HEK293T (cell line): ENCODE data around the gene ZBTB47.

ENCODE experiments used
- CTCF ChIA-PET: fragments of 350-600 bp; formaldehyde crosslinking; extraction: SDS; loops from one replicate; lab custom pipeline; 2021; ENCODE audit warnings: antibody characterized with exemption, inconsistent platforms; lab: Yijun Ruan, JAX
- POLR2A ChIA-PET: fragments of 350-600 bp; formaldehyde crosslinking; extraction: SDS; loops from one replicate; lab custom pipeline; 2020; ENCODE audit warnings: antibody characterized with exemption, inconsistent platforms; lab: Yijun Ruan, JAX
- DNase-seq: peaks from one replicate; pipeline ENCODE4 v3.0.0; 2012; ENCODE audit warnings: mixed read lengths; ENCODE audit errors: extremely low spot score
- ARNT ChIP-seq: fragments of 450-650 bp; IDR thresholded peaks from 2 replicates; pipeline ENCODE4 v1.6.1; 2017; ENCODE audit warnings: mild to moderate bottlenecking
- BHLHE40 ChIP-seq: fragments of 450-650 bp; IDR thresholded peaks from 2 replicates; pipeline ENCODE4 v1.6.1; 2016; ENCODE audit warnings: mild to moderate bottlenecking, moderate library complexity, borderline replicate concordance
- CTBP1 ChIP-seq: fragments of 450-650 bp; IDR thresholded peaks from 2 replicates; pipeline ENCODE4 v1.6.1; 2016; ENCODE audit warnings: borderline replicate concordance
- ELF4 ChIP-seq: fragments of 450-650 bp; IDR thresholded peaks from 2 replicates; pipeline ENCODE4 v1.6.1; 2017; ENCODE audit warnings: antibody characterized with exemption
- FOXA1 ChIP-seq: fragments of 450-650 bp; IDR thresholded peaks from 2 replicates; pipeline ENCODE4 v1.6.1; 2016; ENCODE audit warnings: mild to moderate bottlenecking
- FOXK2 ChIP-seq: fragments of 450-650 bp; IDR thresholded peaks from 2 replicates; pipeline ENCODE4 v1.6.1; 2016; ENCODE audit warnings: mild to moderate bottlenecking
- FOXM1 ChIP-seq: fragments of 450-650 bp; IDR thresholded peaks from 2 replicates; pipeline ENCODE4 v1.6.1; 2017; ENCODE audit warnings: mild to moderate bottlenecking, borderline replicate concordance
- HDGF ChIP-seq: fragments of 450-650 bp; IDR thresholded peaks from 2 replicates; pipeline ENCODE4 v1.6.1; 2017; ENCODE audit warnings: antibody characterized with exemption, borderline replicate concordance
- L3MBTL2 ChIP-seq: fragments of 450-650 bp; conservative IDR thresholded peaks from 2 replicates; pipeline ENCODE4 v1.6.1; 2016; ENCODE audit warnings: mild to moderate bottlenecking
- LEF1 ChIP-seq: fragments of 450-650 bp; IDR thresholded peaks from 2 replicates; pipeline ENCODE4 v1.6.1; 2017; ENCODE audit warnings: mild to moderate bottlenecking, borderline replicate concordance
- NFRKB ChIP-seq: fragments of 450-650 bp; IDR thresholded peaks from 2 replicates; pipeline ENCODE4 v1.6.1; 2016; ENCODE audit warnings: mild to moderate bottlenecking, moderate library complexity
- PKNOX1 ChIP-seq: fragments of 450-650 bp; IDR thresholded peaks from 2 replicates; pipeline ENCODE4 v1.6.1; 2016
- SP1 ChIP-seq: fragments of 450-650 bp; IDR thresholded peaks from 2 replicates; pipeline ENCODE4 v1.6.1; 2017
- SUZ12 ChIP-seq: fragments of 450-650 bp; IDR thresholded peaks from 2 replicates; pipeline ENCODE4 v1.6.1; 2016; ENCODE audit warnings: mild to moderate bottlenecking
- TARDBP ChIP-seq: fragments of 450-650 bp; IDR thresholded peaks from 2 replicates; pipeline ENCODE4 v1.6.1; 2016
- ZNF384 ChIP-seq: fragments of 450-650 bp; IDR thresholded peaks from 2 replicates; pipeline ENCODE4 v1.6.1; 2016

Gene ZBTB47

GRCh38 chr3:42653560-42654330 is at the start of gene ZBTB47:
ZBTB47 (plus strand) TSS chr3:42653697; CDS start chr3:42658356, 4,659 bp downstream.
- TF ChIP-seq SP1 (no peak), ELF4 (no peak), ARNT (no peak), L3MBTL2 (no peak), TARDBP (no peak), SUZ12 (no peak)
- ChIA-PET CTCF (no interaction called here), POLR2A (interaction anchor here (0.7 to 3.5 kb wide), 4 partner anchors 10 to 71 kb away, joined by 3 to 13 read pairs (median 4); partner anchors contain the start of gene NKTR)
- DNase-seq, result peak; percentile 43

GRCh38 chr3:42605546-42606173 is 47.8 kb upstream of the ZBTB47 start:
- POLR2A ChIA-PET, result interaction anchor here (1.0 to 1.3 kb wide), 2 partner anchors 15 to 25 kb away, joined by 3 to 4 read pairs; partner anchors contain the start of gene SS18L2
- CTCF ChIA-PET, result no interaction called here
- DNase-seq, result no peak
- no peak for TF ChIP-seq BHLHE40
- TF ChIP-seq ZNF384, result no peak
- no peak for TF ChIP-seq ELF4
- TF ChIP-seq FOXA1, result no peak
- no peak for TF ChIP-seq PKNOX1
- TF ChIP-seq NFRKB, result no peak
- no peak for TF ChIP-seq LEF1
- no peak for TF ChIP-seq SUZ12
- TF ChIP-seq FOXM1, result no peak
- TF ChIP-seq L3MBTL2, result no peak
- TF ChIP-seq CTBP1, result no peak
- TF ChIP-seq TARDBP, result no peak
- TF ChIP-seq HDGF, result no peak
- no peak for TF ChIP-seq FOXK2
- no peak for TF ChIP-seq ARNT

GRCh38 chr3:42608581-42608980 is 44.9 kb upstream of the ZBTB47 start:
- DNase-seq, result no peak
- TF ChIP-seq FOXK2 (no peak), TARDBP (no peak), ZNF384 (no peak), NFRKB (no peak), LEF1 (no peak), L3MBTL2 (no peak), FOXM1 (no peak), CTBP1 (no peak), PKNOX1 (no peak), ARNT (no peak), BHLHE40 (no peak), ELF4 (no peak), HDGF (no peak), SP1 (no peak)
- ChIA-PET POLR2A (interaction anchor here (1.8 kb wide), 1 partner anchor 8 kb away, joined by 5 read pairs; the partner anchor contains the start of gene NKTR), CTCF (no interaction called here)

GRCh38 chr3:42610976-42611375 is 42.5 kb upstream of the ZBTB47 start:
- ChIA-PET POLR2A (interaction anchor here (1.0 kb wide), 1 partner anchor 10 kb away, joined by 4 read pairs; the partner anchor contains the start of gene NKTR), CTCF (no interaction called here)
- no peak for DNase-seq
- TF ChIP-seq SP1, result no peak
- TF ChIP-seq ELF4, result no peak
- no peak for TF ChIP-seq CTBP1
- no peak for TF ChIP-seq SUZ12
- no peak for TF ChIP-seq L3MBTL2
- no peak for TF ChIP-seq FOXA1
- TF ChIP-seq FOXM1, result no peak
- TF ChIP-seq BHLHE40, result no peak
- no peak for TF ChIP-seq ARNT
- TF ChIP-seq HDGF, result no peak
- TF ChIP-seq TARDBP, result no peak

- no peak for DNase-seq
- ChIA-PET POLR2A (interaction anchor here (1.9 kb wide), 1 partner anchor 12 kb away, joined by 6 read pairs; the partner anchor contains the start of gene NKTR), CTCF (interaction anchor here (0.9 to 1.6 kb wide), 2 partner anchors 13 to 36 kb away, joined by 3 to 4 read pairs; no protein-coding TSS in a partner anchor)
- TF ChIP-seq HDGF, result no peak
- TF ChIP-seq SP1, result no peak
Measured at GRCh38 chr3:42612217-42612616, 41.3 kb upstream of the ZBTB47 start.

GRCh38 chr3:42612928-42613327 is 40.6 kb upstream of the ZBTB47 start:
- TF ChIP-seq ARNT (no peak), NFRKB (no peak), FOXK2 (no peak), HDGF (no peak), PKNOX1 (no peak), FOXA1 (no peak), TARDBP (no peak), FOXM1 (no peak), ZNF384 (no peak), BHLHE40 (no peak), L3MBTL2 (no peak), SUZ12 (no peak), LEF1 (no peak), ELF4 (no peak), SP1 (no peak), CTBP1 (no peak)
- POLR2A ChIA-PET, result interaction anchor here (1.9 kb wide), 1 partner anchor 13 kb away, joined by 6 read pairs; the partner anchor contains the start of gene NKTR
- CTCF ChIA-PET, result interaction anchor here (0.9 to 1.8 kb wide), 4 partner anchors 12 to 35 kb away, joined by 3 to 7 read pairs (median 4); partner anchors contain the start of genes NKTR and SS18L2
- DNase-seq, result no peak
